Adrenal gland (tissue), 12 donors: Measurements from ENCODE around the gene RPS6KA5. TPM values are rescaled to one million over a fixed set of nuclear protein-coding genes. Genes with fewer than 3 reads are reported as not detected.

Experiments
- DNase-seq, 7 donors: peaks; one replicate each; pipeline ENCODE4 v3.0.0-alpha.2; 2019 to 2020
- H3K27ac ChIP-seq, 5 donors: fragments of 200-600 bp; sonication (generic) in 4 of 5; 1 replicate in 3 of 5; 2 replicates in 2 of 5; pipeline versions ENCODE4 v1.5.1 to v1.8.0; 2016 to 2020; ENCODE audit warnings: mild to moderate bottlenecking in 1 of 5
- H3K27me3 ChIP-seq: fragments of 200-600 bp; 2 replicates; pipeline ENCODE4 v1.8.0; 2021
- H3K36me3 ChIP-seq, 2 donors: fragments of 200-600 bp; replicated peaks in 1 of 2; 1 replicate in 1 of 2; 2 replicates in 1 of 2; pipeline versions ENCODE4 v1.5.1 to v1.8.0; 2018 to 2022
- H3K4me1 ChIP-seq, 2 donors: fragments of 200-600 bp; replicated peaks in 1 of 2; 1 replicate in 1 of 2; 2 replicates in 1 of 2; pipeline versions ENCODE4 v1.5.1 to v1.8.0; 2018 to 2021
- H3K4me3 ChIP-seq, 4 donors: fragments of 200-600 bp; sonication (generic) in 3 of 4; one replicate each; pipeline ENCODE4 v1.5.1; 2016 to 2018
- H3K9me3 ChIP-seq, 3 donors: fragments of 200-600 bp; sonication (generic) in 1 of 3; replicated peaks in 1 of 3; 1 replicate in 2 of 3; 2 replicates in 1 of 3; pipeline versions ENCODE4 v1.5.1 to v1.8.0; 2016 to 2021
- CTCF ChIP-seq, 6 experiments: fragments of 450-650 bp in 4 of 6; fragments of 200-600 bp in 2 of 6; sonication (generic) in 1 of 6; IDR thresholded peaks; 1 replicate in 5 of 6; 2 replicates in 1 of 6; pipeline versions ENCODE4 v1.5.1 to v1.8.0; 2016 to 2021; ENCODE audit warnings: antibody characterized with exemption in 6 of 6, mild to moderate bottlenecking in 2 of 6, moderate library complexity in 1 of 6
- POLR2A ChIP-seq, 2 donors: fragments of 450-650 bp; IDR thresholded peaks; one replicate each; pipeline ENCODE4 v1.6.1; 2017; ENCODE audit warnings: antibody characterized with exemption in 2 of 2, mild to moderate bottlenecking in 2 of 2, moderate library complexity in 1 of 2
- WGBS, 4 donors: extraction: QIAGEN DNeasy Blood & Tissue Kit in 2 of 4; methylation state at CpG; one replicate each; pipeline versions ENCODE4 v1.1.5 to v1.1.7; 2013 to 2017; 5-methylcytosine and 5-hydroxymethylcytosine counted together
- intact Hi-C, 2 donors: fragments of 100-400 bp; cut with DNase I; formaldehyde crosslinking; loops; one replicate each; pipeline versions ENCODE4 v1.14.1 to v1.15.0; 2022 to 2023
- polyA plus RNA-seq, 3 donors: library from polyadenylated mRNA; stranded (reverse); fragments of 200-250 nt in 2 of 3; fragments of 350-450 nt in 1 of 3; fragmentation: Illumina TruSeq in 1 of 3; extraction: RNeasy Lipid Tissue Mini Kit (QIAGEN cat#74804) in 1 of 3; gene quantifications; one replicate each; pipeline ENCODE4 v1.2.3, GENCODE V29; 2013 to 2014
- total RNA-seq, 9 donors: library from RNA; depleted of rRNA in 4 of 9; stranded (reverse); fragments of >200 nt in 4 of 9; fragments of 120-200 nt in 1 of 9; fragmentation: NEBNext Ultra II Directional in 1 of 9; extraction: Animal tissue kit (Norgen Biotek cat#: 25700) in 1 of 9; gene quantifications; one replicate each; pipeline versions ENCODE4 v1.1.0 to v1.2.4, GENCODE V29; 2013 to 2023
- donor health status: healthy with polysubstance abuse.
- donor health status: Bipolar disorder and iron deficiency.
- donor health status: DM: yes; HTN: yes; CAD: no.
- donor health status: DM: no; HTN: no; CAD: no.
- donor health status: DM: no; HTN: no; CAD: no.
- donor health status: DM: yes; HTN: yes; CAD: no.

RPS6KA5 gene
- total and polyA plus RNA-seq, 12 donors: 0.27 to 5.5 (median 1.8) TPM

- DNase-seq: no peak
- 80 to 93% (median 90%) methylated on average over 2 of the region's 2 CpGs for WGBS, 4 donors
- intact Hi-C loops: no loop called here
- no peak overlapping the region for H3K4me3 ChIP-seq
- no peaks in the 10 kb centered on the region for H3K9me3 ChIP-seq
- H3K27me3 ChIP-seq: no peaks in the 10 kb centered on the region
- peak overlapping the region in 1 of 5 donors; percentile 52 for H3K27ac ChIP-seq
- H3K4me1 ChIP-seq: no peaks in the 10 kb centered on the region
- H3K36me3 ChIP-seq: no peaks in the 10 kb centered on the region
- TF ChIP-seq POLR2A (IDR thresholded peaks at IDR 0.05) (no peak), CTCF (IDR thresholded peaks at IDR 0.05) (no peak)
These were observed 51.6 kb downstream of the RPS6KA5 start for GRCh38 chr14:91008759-91009409.

GRCh38 chr14:91005716-91006115 is 54.7 kb downstream of the RPS6KA5 start:
- Histone ChIP-seq H3K4me3 (no peak overlapping the region), H3K9me3 (no peaks in the 10 kb centered on the region), H3K4me1 (no peaks in the 10 kb centered on the region), H3K27me3 (no peaks in the 10 kb centered on the region), H3K36me3 (no peaks in the 10 kb centered on the region), H3K27ac (no peak overlapping the region)
- intact Hi-C loops: no loop called here
- DNase-seq: no peak
- TF ChIP-seq CTCF (IDR thresholded peaks at IDR 0.05): no peak
- no peak for TF ChIP-seq POLR2A (IDR thresholded peaks at IDR 0.05)

GRCh38 chr14:91004987-91005386 is 55.5 kb downstream of the RPS6KA5 start:
- Histone ChIP-seq H3K4me3 (no peak overlapping the region), H3K27ac (no peak overlapping the region), H3K36me3 (no peaks in the 10 kb centered on the region), H3K9me3 (no peaks in the 10 kb centered on the region), H3K4me1 (no peaks in the 10 kb centered on the region), H3K27me3 (no peaks in the 10 kb centered on the region)
- DNase-seq: no peak
- intact Hi-C loops: no loop called here
- TF ChIP-seq CTCF (IDR thresholded peaks at IDR 0.05): no peak

GRCh38 chr14:90999299-90999698 is 61.1 kb downstream of the RPS6KA5 start:
- no peaks in the 10 kb centered on the region for H3K27me3 ChIP-seq
- H3K27ac ChIP-seq: no peak overlapping the region
- TF ChIP-seq POLR2A (IDR thresholded peaks at IDR 0.05): no peak
- no peak for TF ChIP-seq CTCF (IDR thresholded peaks at IDR 0.05)
- no peaks in the 10 kb centered on the region for H3K4me1 ChIP-seq
- intact Hi-C loops: no loop called here
- no peaks in the 10 kb centered on the region for H3K36me3 ChIP-seq
- H3K9me3 ChIP-seq: no peaks in the 10 kb centered on the region
- H3K4me3 ChIP-seq: no peak overlapping the region
- DNase-seq: no peak
- 91 to 96% (median 94%) methylated on average over 4 of the region's 4 CpGs for WGBS, 4 donors
